Fibroblast of the aortic adventitia (primary cell): ENCODE measurements around the gene CAMK2G. TPM values are rescaled to one million over a fixed set of nuclear protein-coding genes. Genes with fewer than 3 reads are reported as not detected.

ENCODE experiments used
- DNase-seq: peaks from one replicate; pipeline ENCODE4 v3.0.0-alpha.2; 2010; ENCODE audit warnings: low read depth
- H3K4me3 ChIP-seq: 2 replicates; pipeline ENCODE4 v1.5.1; 2011; ENCODE audit warnings: low read depth, mild to moderate bottlenecking, control low read depth, low read length, moderate library complexity
- total RNA-seq: library from RNA; depleted of rRNA; stranded (reverse); fragments of >200 nt; gene quantifications from 2 replicates; pipeline ENCODE4 v1.2.3, GENCODE V29; 2012; ENCODE audit warnings: low replicate concordance
- TF ChIP-seq, protein P1 (sequence below): IDR thresholded peaks from 2 replicates; pipeline ENCODE4 v1.5.1; 2011; ENCODE audit warnings: mild to moderate bottlenecking, low read length, control low read depth, inconsistent platforms; ENCODE audit not compliant: insufficient read depth

The CAMK2G gene
- total RNA-seq, 1 donor, result 25.8 TPM

DNA sequence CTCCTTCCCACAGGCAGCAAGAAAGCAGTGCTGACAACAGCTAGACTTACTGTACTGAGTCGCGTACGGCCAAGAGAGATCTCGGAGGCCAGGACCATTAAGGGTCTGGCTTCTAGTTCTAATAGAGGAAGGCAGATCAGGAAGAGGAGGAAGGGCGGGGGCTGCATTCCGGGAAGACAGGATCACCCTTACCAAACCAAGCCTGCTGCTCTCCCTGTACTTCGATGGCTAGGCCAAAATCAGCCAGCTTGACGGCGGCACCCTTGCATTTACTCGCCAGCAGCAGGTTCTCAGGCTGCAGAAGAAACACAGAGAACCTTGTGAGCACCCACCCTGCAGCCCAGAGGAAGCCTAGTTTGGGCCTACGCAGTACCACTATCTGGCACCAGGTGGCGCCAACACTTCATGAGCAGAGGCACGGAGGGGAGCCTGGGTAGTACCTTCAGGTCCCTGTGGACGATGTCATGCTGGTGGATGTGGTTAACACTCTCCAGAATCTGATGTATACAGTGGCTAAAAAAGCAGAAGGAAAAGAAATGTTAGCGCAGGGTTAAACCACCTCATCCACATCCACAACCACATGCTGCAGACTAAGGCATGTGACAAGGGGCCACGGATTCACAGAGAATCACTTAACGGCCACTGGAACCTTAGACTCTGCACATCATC lies 25.4 kb downstream of the CAMK2G start:
- H3K4me3 ChIP-seq, result no peak overlapping the region
- TF ChIP-seq, protein P1, sequence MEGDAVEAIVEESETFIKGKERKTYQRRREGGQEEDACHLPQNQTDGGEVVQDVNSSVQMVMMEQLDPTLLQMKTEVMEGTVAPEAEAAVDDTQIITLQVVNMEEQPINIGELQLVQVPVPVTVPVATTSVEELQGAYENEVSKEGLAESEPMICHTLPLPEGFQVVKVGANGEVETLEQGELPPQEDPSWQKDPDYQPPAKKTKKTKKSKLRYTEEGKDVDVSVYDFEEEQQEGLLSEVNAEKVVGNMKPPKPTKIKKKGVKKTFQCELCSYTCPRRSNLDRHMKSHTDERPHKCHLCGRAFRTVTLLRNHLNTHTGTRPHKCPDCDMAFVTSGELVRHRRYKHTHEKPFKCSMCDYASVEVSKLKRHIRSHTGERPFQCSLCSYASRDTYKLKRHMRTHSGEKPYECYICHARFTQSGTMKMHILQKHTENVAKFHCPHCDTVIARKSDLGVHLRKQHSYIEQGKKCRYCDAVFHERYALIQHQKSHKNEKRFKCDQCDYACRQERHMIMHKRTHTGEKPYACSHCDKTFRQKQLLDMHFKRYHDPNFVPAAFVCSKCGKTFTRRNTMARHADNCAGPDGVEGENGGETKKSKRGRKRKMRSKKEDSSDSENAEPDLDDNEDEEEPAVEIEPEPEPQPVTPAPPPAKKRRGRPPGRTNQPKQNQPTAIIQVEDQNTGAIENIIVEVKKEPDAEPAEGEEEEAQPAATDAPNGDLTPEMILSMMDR, result peak; percentile 100
- DNase-seq, result peak; percentile 84

DNA sequence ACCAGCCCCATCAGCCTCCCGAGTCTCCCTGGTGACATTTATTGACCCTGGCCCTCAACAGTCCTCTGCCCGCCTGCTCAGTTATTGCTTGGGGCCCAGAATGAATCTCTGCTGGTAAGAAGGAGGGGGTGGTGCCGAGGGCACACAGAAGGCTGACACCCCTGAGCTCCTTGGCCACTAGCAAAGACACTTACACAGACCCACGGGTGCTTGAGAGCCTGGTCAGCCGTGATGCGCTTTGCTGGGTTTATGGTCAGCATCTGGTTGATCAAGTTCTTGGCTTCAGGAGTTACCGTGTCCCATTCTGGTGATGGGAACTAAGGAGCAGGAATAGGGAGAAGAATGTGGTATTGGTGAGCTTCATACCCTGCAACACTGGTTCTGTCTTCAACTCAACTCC lies 27.3 kb downstream of the CAMK2G start:
- H3K4me3 ChIP-seq, result no peak overlapping the region
- no peak for DNase-seq
- TF ChIP-seq, protein P1, result no peak

DNA sequence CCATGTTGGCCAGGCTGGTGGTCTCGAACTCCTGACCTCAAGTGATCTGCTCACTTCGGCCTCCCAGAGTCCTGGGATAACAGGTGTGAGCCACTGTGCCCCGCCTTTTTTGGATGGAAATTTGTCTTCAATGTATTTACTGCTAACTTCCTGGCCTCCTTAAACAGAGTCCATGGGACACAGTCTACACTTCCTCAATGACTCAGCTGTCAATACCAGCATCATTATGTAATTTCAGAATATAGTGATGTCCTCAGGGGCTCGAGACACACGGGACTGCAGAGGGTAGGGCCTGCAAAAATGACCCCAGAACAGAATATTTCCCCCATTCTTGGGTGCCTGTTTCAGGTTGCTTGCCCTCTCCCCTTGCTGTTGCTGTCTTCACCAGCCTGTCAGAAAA lies 31.1 kb downstream of the CAMK2G start:
- no peak overlapping the region for H3K4me3 ChIP-seq
- TF ChIP-seq, protein P1, result no peak
- no peak for DNase-seq

DNA sequence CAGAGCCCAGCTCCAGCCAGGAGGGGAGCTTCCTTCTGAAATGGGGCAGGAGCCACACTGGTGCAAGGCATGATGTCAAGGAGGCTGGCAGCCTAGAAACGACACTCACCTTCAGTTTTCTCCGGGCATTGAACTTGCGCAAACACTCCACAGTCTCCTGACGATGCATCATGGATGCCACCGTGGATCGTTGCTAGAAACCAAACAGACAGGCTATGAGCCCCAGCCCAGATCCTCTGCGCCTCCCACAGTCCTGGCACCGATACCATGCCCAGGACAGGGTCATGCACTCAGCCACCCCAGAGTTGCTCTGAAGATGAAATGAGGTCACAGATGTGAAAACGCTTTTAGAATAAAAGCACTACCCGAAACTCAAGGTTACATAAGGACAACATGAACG lies 32.0 kb downstream of the CAMK2G start:
- no peak overlapping the region for H3K4me3 ChIP-seq
- TF ChIP-seq, protein P1, result no peak
- DNase-seq, result no peak

DNA sequence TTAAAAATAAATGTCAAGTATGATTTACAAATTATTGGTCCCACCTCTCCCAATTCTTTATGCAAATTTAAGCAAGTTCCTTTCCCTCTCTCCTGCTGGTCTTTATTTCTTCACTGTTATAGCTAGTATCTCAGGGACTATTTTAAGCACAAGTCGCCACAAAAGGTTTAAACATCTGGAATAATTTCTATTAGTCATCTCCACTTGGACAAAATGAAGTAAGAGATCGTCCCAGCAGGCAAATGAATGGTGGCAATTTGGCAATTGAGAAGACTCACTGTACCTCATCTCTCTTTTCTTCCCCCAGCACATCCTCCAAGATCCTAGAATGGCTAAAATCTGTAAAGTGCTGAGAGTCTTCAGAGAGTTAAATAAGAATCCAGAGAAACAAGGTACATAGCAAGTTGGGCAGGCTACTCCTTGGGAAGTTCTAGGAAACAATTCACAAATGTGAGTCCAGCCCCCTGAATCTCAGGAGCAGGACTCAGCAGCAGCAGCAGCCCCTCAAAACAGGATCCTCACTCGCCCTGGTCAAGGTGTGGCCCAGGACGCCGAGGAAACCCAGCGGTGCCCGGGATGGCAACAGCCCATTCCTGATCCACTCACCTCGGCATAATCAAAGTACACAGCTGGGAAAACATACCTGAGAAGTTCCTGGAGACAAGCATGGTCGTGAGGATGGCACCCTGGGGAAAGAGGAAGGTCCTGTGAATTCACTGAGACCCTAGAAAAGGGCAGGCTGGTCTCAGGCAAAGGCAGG lies 32.6 kb downstream of the CAMK2G start:
- TF ChIP-seq, protein P1, result no peak

DNA sequence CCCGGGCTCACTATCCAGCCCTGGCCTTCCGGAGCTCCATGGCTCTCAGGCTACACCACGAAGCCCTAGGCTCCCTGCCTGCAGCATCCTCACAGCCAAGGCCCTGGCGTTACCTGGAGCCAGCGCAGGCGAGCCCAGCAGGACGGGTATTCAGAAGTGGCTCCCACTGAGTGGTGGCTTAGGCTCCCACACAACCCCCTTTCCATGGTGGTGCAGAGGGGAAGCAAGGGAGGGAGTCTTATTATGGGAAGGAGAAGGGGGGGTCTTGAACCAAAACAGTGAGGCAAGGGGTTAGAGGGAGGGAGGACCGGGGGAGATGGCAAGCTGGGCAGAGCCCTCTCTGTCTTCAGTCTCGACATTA lies 33.3 kb downstream of the CAMK2G start:
- no peak overlapping the region for H3K4me3 ChIP-seq
- TF ChIP-seq, protein P1, result no peak
- no peak for DNase-seq

More for the DNA sequence above, 32.6 kb downstream of the CAMK2G start:
- H3K4me3 ChIP-seq, result no peak overlapping the region
- DNase-seq, result peak; percentile 56
